Measurements from ENCODE around the gene ITIH3. TPM values are rescaled to one million over a fixed set of nuclear protein-coding genes. Genes with fewer than 3 reads are reported as not detected.

ITIH3 gene
- total and polyA plus RNA-seq, 2 of the 4 experiments (the other 2 are of a cell fraction), result 0.72 to 0.94 TPM

DNA sequence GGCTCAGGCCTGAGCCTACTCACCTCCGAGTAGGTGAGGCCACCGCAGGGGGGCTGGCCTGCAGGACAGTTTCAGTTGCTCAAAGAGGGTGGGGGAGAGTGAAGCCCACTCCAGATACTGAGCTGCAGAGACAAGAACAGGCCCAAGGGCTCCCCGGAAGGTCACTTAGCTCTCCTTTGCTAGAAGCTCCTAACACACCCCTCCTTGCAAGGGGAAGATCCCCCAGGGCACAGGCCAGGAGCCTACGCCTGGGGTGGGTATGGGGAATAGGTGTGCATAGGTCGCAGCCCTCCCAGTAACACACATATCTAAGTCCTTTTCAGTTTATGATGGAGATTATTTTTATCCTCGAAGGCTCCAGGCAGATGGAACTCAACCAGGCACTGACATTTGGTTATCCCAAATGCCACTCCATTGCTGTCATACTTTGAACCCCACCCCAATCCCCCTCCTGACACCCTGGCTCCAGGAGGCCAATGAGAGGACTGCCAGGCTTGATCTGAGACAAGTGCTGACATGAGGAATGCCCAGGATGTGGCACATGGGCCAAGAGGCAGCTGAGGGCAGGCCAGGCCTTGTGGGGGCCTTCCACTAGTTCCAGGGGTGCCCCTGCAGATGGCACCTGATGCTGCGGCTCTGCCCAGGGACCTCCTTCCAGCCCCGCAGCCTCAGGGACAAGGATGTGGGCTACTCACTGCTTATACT is 41.3 kb downstream of the ITIH3 start:
- CTCF ChIA-PET, result interaction anchor here (1.2 kb wide), 1 partner anchor 12 kb away, joined by 3 read pairs; no protein-coding TSS in a partner anchor

More for the DNA sequence above, 41.3 kb downstream of the ITIH3 start:
- Histone ChIP-seq H3K36me3 (ENCODE audit: control insufficient read depth, insufficient read depth, low read length) (peaks cover 8% of the 10 kb centered on the region; the same call in 1 of the 2 replicates), H3K4me3 (ENCODE audit: insufficient read depth, low read depth, low read length) (no peak overlapping the region), H3K27me3 (ENCODE audit: control insufficient read depth, insufficient read depth, low read length) (no peaks in the 10 kb centered on the region), H4K8ac (ENCODE audit: low read depth in 2 of 2, low read length in 2 of 2) (no peak overlapping the region), H2AFZ (replicated peaks; ENCODE audit: low read length, poor library complexity) (no peak overlapping the region), H3K27ac (ENCODE audit: insufficient read depth, low read length) (no peak overlapping the region), H3K23ac (ENCODE audit: low read depth, low read length) (no peak overlapping the region; the same call in 1 of the 2 replicates), H3K18ac (ENCODE audit: low read depth, low read length) (no peak overlapping the region), H3K79me1 (ENCODE audit: low read depth in 1 of 2, low read length in 2 of 2) (no peaks in the 10 kb centered on the region), H4K91ac (ENCODE audit: insufficient read depth, low read depth, low read length) (no peak overlapping the region), H2AK9ac (replicated peaks; ENCODE audit: low read depth, low read length, poor library complexity) (no peak overlapping the region), H3K4ac (ENCODE audit: low read depth, low read length) (no peak overlapping the region), H2BK5ac (ENCODE audit: low read depth, low read length, poor library complexity, severe bottlenecking) (no peak overlapping the region), H4K5ac (ENCODE audit: low read depth, low read length) (no peak overlapping the region), H2BK15ac (ENCODE audit: low read depth, low read length) (no peak overlapping the region), H3K14ac (replicated peaks; ENCODE audit: low read depth, low read length) (no peak overlapping the region; the same call in 1 of the 2 replicates), H2BK120ac (ENCODE audit: low read depth, low read length) (no peak overlapping the region), H3K4me1 (ENCODE audit: control insufficient read depth, insufficient read depth, low read length) (peaks cover 19% of the 10 kb centered on the region), H3K4me2 (ENCODE audit: low read depth, low read length) (no peak overlapping the region), H3K56ac (ENCODE audit: extremely low read depth, insufficient read depth, low read length) (no peak overlapping the region), H3K9me1 (ENCODE audit: insufficient read depth, low read length) (peaks cover 19% of the 10 kb centered on the region; the same call in 1 of the 2 replicates), H3K9ac (ENCODE audit: low read depth, low read length) (no peak overlapping the region), H2BK20ac (ENCODE audit: low read depth, low read length) (no peak overlapping the region), H2AK5ac (ENCODE audit: low read depth, low read length) (no peak overlapping the region), H4K20me1 (ENCODE audit: insufficient read depth, low read length) (no peaks in the 10 kb centered on the region), H3K9me3 (ENCODE audit: control insufficient read depth, insufficient read depth, low read length) (no peaks in the 10 kb centered on the region)
- intact Hi-C loops (cut with micrococcal nuclease) (no loop called here), dilution Hi-C loops (cut with HindIII; ENCODE audit: low sequenced_read_pairs, unreplicated experiment) (no loop called here), in situ Hi-C loops (cut with MboI; ENCODE audit: low sequenced_read_pairs) (no loop called here)
- DNase-seq (no peak), ATAC-seq (ENCODE audit: low read depth) (no peak)
- TF ChIP-seq, protein P1, sequence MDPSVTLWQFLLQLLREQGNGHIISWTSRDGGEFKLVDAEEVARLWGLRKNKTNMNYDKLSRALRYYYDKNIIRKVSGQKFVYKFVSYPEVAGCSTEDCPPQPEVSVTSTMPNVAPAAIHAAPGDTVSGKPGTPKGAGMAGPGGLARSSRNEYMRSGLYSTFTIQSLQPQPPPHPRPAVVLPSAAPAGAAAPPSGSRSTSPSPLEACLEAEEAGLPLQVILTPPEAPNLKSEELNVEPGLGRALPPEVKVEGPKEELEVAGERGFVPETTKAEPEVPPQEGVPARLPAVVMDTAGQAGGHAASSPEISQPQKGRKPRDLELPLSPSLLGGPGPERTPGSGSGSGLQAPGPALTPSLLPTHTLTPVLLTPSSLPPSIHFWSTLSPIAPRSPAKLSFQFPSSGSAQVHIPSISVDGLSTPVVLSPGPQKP (IDR thresholded peaks at IDR 0.05; ENCODE audit: borderline replicate concordance, low read depth, low read length), result no peak
- TF ChIP-seq NFE2L2 (IDR thresholded peaks at IDR 0.05; ENCODE audit: low read depth, low read length), result no peak
- no peak for TF ChIP-seq MXI1 (IDR thresholded peaks at IDR 0.05; ENCODE audit: borderline replicate concordance, low read depth, low read length)
- TF ChIP-seq RFX5 (IDR thresholded peaks at IDR 0.05; ENCODE audit: low read depth, low read length), result no peak
- TF ChIP-seq MAZ (IDR thresholded peaks at IDR 0.05; ENCODE audit: borderline replicate concordance, low read depth, low read length), result no peak
- no peak for TF ChIP-seq CHD1 (IDR thresholded peaks at IDR 0.05; ENCODE audit: low read depth, low read length)
- no TSS peak for BruUV-seq (replicated peaks)
- no CpG with 5 or more reads among the region's 8 CpGs for WGBS, 2 experiments (ENCODE audit: extremely low coverage in 2 of 2, insufficient read length in 1 of 2)
- POLR2A ChIA-PET (ENCODE audit: unreplicated experiment), result no interaction called here

Data from IMR-90 (cell line).